GM18526 (cell line): Measurements from ENCODE around the gene TAGLN3.

Experiments used
- POLR2A ChIP-seq: IDR thresholded peaks from 3 replicates; pipeline ENCODE4 v1.6.1; 2011; ENCODE audit not compliant: insufficient read length; ENCODE audit errors: extremely low read depth

Gene TAGLN3

GRCh38 chr3:112048911-112049310, 50.2 kb downstream of the TAGLN3 start:
- TF ChIP-seq POLR2A: no peak

DNA sequence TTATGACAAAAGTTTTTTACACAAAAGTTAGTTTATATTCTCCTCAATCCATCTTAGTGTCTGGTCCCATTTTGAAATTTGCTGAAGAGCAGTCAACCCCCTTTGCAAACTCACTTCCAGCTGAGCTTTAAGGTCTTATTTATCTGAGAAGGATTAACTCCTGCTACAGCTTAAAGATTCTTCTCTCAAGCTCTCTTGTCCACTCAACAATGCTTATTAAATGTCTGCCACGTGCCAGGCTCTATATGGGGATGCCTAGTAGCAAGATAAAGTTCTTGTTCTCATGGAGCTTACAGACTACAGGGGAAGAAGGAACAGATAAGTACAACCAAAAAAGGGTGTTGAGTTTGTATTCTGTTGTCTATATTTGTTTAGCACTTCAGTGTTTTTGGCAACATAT, 54.5 kb downstream of the TAGLN3 start:
- TF ChIP-seq POLR2A: no peak

- TF ChIP-seq POLR2A: no peak
These were observed 57.8 kb downstream of the TAGLN3 start for GRCh38 chr3:112056451-112056929.

DNA sequence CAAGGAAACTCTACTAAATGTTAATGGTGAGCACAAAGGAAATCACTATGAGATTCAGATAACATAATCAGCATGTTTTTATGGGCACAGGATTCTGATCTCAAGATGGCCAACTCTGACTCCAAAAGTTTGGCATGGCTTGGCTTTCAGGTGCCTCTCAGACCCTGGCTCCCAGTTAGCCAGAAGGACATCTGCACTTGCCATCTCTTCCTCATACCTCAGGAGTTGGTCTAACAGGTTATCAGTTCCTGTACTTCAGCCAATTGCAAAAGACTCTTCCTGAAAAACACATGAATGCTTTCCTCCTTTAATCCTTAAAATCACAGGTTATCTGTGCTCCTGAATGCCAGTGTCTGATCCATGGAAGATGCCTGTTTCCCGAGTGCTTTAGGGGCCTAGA, 60.8 kb downstream of the TAGLN3 start:
- no peak for TF ChIP-seq POLR2A

- no peak for TF ChIP-seq POLR2A
These were observed 62.4 kb downstream of the TAGLN3 start for GRCh38 chr3:112061152-112061551.
